GM19324 (cell line): ENCODE measurements around the gene TRPM2.

Experiments used
- ATAC-seq: cut with Tn5 transposase; IDR thresholded peaks from one replicate; pipeline ENCODE4 v1.9.1; 2021; ENCODE audit warnings: mild to moderate bottlenecking, moderate library complexity; ENCODE audit not compliant: unreplicated experiment, low FRiP score

The TRPM2 gene

GRCh38 chr21:44438531-44439210, 85.2 kb downstream of the TRPM2 start:
- no peak for ATAC-seq

- no peak for ATAC-seq
These were observed 85.8 kb downstream of the TRPM2 start for GRCh38 chr21:44439211-44439600.

- no peak for ATAC-seq
These were observed 87.0 kb downstream of the TRPM2 start for GRCh38 chr21:44440241-44441040.

- ATAC-seq: no peak
These were observed 87.6 kb downstream of the TRPM2 start for GRCh38 chr21:44441041-44441400.

- no peak for ATAC-seq
These were observed 88.3 kb downstream of the TRPM2 start for GRCh38 chr21:44441581-44442265.

GRCh38 chr21:44442266-44443125, 89.1 kb downstream of the TRPM2 start:
- no peak for ATAC-seq

- ATAC-seq: no peak
These were observed 90.0 kb downstream of the TRPM2 start for GRCh38 chr21:44443291-44443890.

- ATAC-seq: no peak
These were observed 90.5 kb downstream of the TRPM2 start for GRCh38 chr21:44443891-44444285.

GRCh38 chr21:44444286-44444931, 91.0 kb downstream of the TRPM2 start:
- no peak for ATAC-seq

GRCh38 chr21:44445145-44445812, 91.9 kb downstream of the TRPM2 start:
- ATAC-seq: no peak

- no peak for ATAC-seq
These were observed 95.3 kb downstream of the TRPM2 start for GRCh38 chr21:44448651-44449131.

GRCh38 chr21:44449473-44450363, 96.3 kb downstream of the TRPM2 start:
- ATAC-seq: no peak

- ATAC-seq: no peak
These were observed 97.0 kb downstream of the TRPM2 start for GRCh38 chr21:44450402-44450801.

- no peak for ATAC-seq
These were observed 97.6 kb downstream of the TRPM2 start for GRCh38 chr21:44450999-44451398.

GRCh38 chr21:44453120-44453519, 99.7 kb downstream of the TRPM2 start:
- no peak for ATAC-seq

GRCh38 chr21:44454058-44454457, 100.6 kb downstream of the TRPM2 start:
- no peak for ATAC-seq

- no peak for ATAC-seq
These were observed 101.5 kb downstream of the TRPM2 start, which contains the start of gene LRRC3 for GRCh38 chr21:44454747-44455523. Gene LRRC3 (plus strand): TSS chr21:44455510. CDS start chr21:44456645, 1,135 bp downstream.
